Activated CD8-positive, alpha-beta T cell treated with anti-CD3 and anti-CD28 coated beads for 36 hours (primary cell): ENCODE data around the gene TMPO. TPM values are rescaled to one million over a fixed set of nuclear protein-coding genes. Genes with fewer than 3 reads are reported as not detected.
"Not testable (repeated sequence)": the region's sequence is repeated elsewhere in the genome, so short reads cannot be mapped to it uniquely, and the experiment has no call there.

Source experiments
- ATAC-seq: fragments of 200-7000 bp; cut with Tn5 transposase; one replicate; pipeline ENCODE4 v1.10.0; 2021; ENCODE audit warnings: mild to moderate bottlenecking, moderate library complexity
- CTCF ChIA-PET: fragments of 350-600 bp; sonication (Branson Sonifier 250); formaldehyde crosslinking; loops from one replicate; lab custom pipeline; 2021; ENCODE audit warnings: antibody characterized with exemption; lab: Charles Lee
- POLR2A ChIA-PET: fragments of 350-600 bp; sonication (Branson Sonifier 250); formaldehyde crosslinking; loops from one replicate; lab custom pipeline; 2021; ENCODE audit warnings: antibody characterized with exemption; lab: Charles Lee
- DNase-seq: peaks from one replicate; pipeline ENCODE4 v3.0.0-alpha.2; 2020
- H3K27ac Mint-ChIP-seq: one replicate; pipeline ENCODE4 v1.8.0; 2021; ENCODE audit warnings: mild to moderate bottlenecking, mixed read lengths
- H3K27me3 Mint-ChIP-seq: one replicate; pipeline ENCODE4 v1.8.0; 2021; ENCODE audit warnings: mixed read lengths
- H3K36me3 Mint-ChIP-seq: one replicate; pipeline ENCODE4 v1.8.0; 2021; ENCODE audit warnings: low read depth, mixed read lengths
- H3K4me1 Mint-ChIP-seq: one replicate; pipeline ENCODE4 v1.8.0; 2021; ENCODE audit warnings: low read depth, mixed read lengths
- H3K4me3 Mint-ChIP-seq: one replicate; pipeline ENCODE4 v1.8.0; 2021; ENCODE audit warnings: mild to moderate bottlenecking, moderate library complexity, mixed read lengths
- H3K9me3 Mint-ChIP-seq: one replicate; pipeline ENCODE4 v1.8.0; 2021; ENCODE audit warnings: mixed read lengths
- intact Hi-C: fragments of 100-400 bp; cut with micrococcal nuclease; formaldehyde crosslinking; loops from one replicate; pipeline ENCODE4 v1.10.0; 2022
- total RNA-seq, 2 experiments: library from RNA; stranded (reverse); gene quantifications; one replicate each; pipeline ENCODE4 v1.2.3, GENCODE V29; 2021
- TF ChIP-seq, protein P1 (sequence below): fragments of 200-600 bp; IDR thresholded peaks from one replicate; pipeline ENCODE4 v1.8.0; 2022; ENCODE audit warnings: antibody characterized with exemption, mild to moderate bottlenecking

TMPO gene
- total RNA-seq, 2 experiments from 2014 or later = 324 to 328 TPM

DNA sequence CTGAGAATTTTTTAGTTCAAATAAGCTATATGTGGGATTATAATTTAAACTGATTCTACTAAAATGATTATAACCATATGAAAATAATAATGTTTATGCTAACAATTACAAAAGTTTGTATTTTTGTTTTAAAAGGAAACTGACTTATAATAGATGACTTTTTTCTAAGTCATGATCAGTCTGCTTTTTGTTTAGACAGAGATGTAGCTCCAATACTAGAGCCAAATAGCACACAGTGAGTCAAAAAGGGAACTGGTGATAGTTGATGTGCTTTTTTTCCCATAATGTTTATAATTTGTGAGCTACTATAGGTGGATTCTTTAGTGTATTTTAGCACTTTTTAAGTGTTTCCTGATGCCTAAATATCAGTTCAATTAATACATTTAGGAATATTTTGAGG is 28.3 kb downstream of the TMPO start:
- intact Hi-C loops = no loop called here
- H3K27me3 Mint-ChIP-seq = no peaks in the 10 kb centered on the region
- TF ChIP-seq, protein P1, sequence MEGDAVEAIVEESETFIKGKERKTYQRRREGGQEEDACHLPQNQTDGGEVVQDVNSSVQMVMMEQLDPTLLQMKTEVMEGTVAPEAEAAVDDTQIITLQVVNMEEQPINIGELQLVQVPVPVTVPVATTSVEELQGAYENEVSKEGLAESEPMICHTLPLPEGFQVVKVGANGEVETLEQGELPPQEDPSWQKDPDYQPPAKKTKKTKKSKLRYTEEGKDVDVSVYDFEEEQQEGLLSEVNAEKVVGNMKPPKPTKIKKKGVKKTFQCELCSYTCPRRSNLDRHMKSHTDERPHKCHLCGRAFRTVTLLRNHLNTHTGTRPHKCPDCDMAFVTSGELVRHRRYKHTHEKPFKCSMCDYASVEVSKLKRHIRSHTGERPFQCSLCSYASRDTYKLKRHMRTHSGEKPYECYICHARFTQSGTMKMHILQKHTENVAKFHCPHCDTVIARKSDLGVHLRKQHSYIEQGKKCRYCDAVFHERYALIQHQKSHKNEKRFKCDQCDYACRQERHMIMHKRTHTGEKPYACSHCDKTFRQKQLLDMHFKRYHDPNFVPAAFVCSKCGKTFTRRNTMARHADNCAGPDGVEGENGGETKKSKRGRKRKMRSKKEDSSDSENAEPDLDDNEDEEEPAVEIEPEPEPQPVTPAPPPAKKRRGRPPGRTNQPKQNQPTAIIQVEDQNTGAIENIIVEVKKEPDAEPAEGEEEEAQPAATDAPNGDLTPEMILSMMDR = no peak
- H3K9me3 Mint-ChIP-seq = no peaks in the 10 kb centered on the region
- ChIA-PET POLR2A (interaction anchor here (2.4 kb wide), 1 partner anchor 22 kb away, joined by 5 read pairs; no protein-coding TSS in a partner anchor), CTCF (interaction anchor here (0.7 to 4.2 kb wide), 5 partner anchors 9 to 52 kb away, joined by 3 to 20 read pairs (median 5); no protein-coding TSS in a partner anchor)
- peaks cover 14% of the 10 kb centered on the region for H3K4me1 Mint-ChIP-seq
- no peak overlapping the region for H3K27ac Mint-ChIP-seq
- DNase-seq (no peak), ATAC-seq (no peak)
- peaks cover 52% of the 10 kb centered on the region for H3K36me3 Mint-ChIP-seq
- no peak overlapping the region for H3K4me3 Mint-ChIP-seq

DNA sequence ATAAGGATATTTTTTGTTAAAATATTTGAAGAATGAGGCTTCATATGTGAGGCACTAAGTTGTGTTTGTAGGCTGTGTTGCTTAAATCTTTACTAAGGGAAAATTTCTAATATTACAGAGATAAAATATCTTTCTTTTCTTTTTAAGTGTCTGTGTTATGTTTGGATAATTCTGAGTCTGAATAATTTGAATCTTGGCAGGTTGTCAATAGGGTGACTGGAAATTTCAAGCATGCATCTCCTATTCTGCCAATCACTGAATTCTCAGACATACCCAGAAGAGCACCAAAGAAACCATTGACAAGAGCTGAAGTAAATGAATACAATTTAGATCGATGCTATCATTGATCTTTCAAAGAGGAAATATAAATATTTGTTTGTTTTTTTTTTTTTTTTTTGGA is 29.4 kb downstream of the TMPO start:
- Mint-ChIP-seq H3K4me3 (no peak overlapping the region), H3K4me1 (peaks cover 14% of the 10 kb centered on the region), H3K27me3 (no peaks in the 10 kb centered on the region), H3K36me3 (peaks cover 57% of the 10 kb centered on the region), H3K9me3 (no peaks in the 10 kb centered on the region), H3K27ac (no peak overlapping the region)
- ChIA-PET POLR2A (interaction anchor here (2.4 kb wide), 1 partner anchor 23 kb away, joined by 5 read pairs; no protein-coding TSS in a partner anchor), CTCF (interaction anchor here (0.6 to 4.2 kb wide), 3 partner anchors 13 to 22 kb away, joined by 3 to 20 read pairs (median 11); no protein-coding TSS in a partner anchor)
- ATAC-seq = no peak
- no peak for DNase-seq
- TF ChIP-seq, protein P1 = no peak
- intact Hi-C loops = no loop called here

DNA sequence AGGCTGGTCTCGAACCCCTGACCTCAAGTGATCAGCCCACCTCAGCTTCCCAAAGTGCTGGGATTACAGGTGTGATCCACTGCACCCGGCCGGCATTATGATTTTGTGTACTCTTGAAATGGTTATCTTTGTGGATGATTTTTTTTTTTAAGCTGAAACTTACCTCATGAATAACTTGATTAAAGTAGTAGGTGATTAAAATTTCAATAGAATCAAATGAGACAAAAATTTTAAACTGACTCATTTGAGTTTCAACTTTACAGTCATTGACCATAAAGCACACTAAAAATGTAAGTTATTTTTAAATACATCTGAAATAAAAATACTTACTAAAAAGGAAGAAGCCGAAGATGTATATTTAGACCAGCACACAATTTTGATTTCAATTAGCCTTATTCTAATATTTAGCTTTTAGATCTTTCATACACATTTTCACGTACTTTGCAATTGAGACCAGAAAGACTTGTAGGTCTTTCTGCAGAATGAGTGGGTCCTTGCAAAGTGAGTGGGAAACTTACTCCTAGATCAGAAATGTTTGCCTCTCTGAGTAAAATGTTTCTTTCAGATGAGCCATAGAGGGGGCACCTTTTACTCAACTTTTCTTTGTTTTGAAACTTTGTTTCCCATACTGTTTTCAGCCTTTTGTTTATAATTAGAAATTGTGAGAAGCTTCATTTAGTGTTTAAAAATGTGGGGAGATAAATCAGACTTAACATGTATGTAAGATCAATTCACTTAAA is 34.2 kb downstream of the TMPO start:
- ATAC-seq (no peak), DNase-seq (no peak)
- H3K4me1 Mint-ChIP-seq = no peaks in the 10 kb centered on the region
- intact Hi-C loops = no loop called here
- H3K36me3 Mint-ChIP-seq = peaks cover 47% of the 10 kb centered on the region
- H3K9me3 Mint-ChIP-seq = no peaks in the 10 kb centered on the region
- no peak overlapping the region for H3K27ac Mint-ChIP-seq
- H3K4me3 Mint-ChIP-seq = no peak overlapping the region
- POLR2A ChIA-PET = interaction anchor here (1.7 kb wide), 1 partner anchor 26 kb away, joined by 5 read pairs; no protein-coding TSS in a partner anchor
- TF ChIP-seq, protein P1 = no peak
- H3K27me3 Mint-ChIP-seq = no peaks in the 10 kb centered on the region
- CTCF ChIA-PET = interaction anchor here (1.1 kb wide), 1 partner anchor 17 kb away, joined by 4 read pairs; no protein-coding TSS in a partner anchor

DNA sequence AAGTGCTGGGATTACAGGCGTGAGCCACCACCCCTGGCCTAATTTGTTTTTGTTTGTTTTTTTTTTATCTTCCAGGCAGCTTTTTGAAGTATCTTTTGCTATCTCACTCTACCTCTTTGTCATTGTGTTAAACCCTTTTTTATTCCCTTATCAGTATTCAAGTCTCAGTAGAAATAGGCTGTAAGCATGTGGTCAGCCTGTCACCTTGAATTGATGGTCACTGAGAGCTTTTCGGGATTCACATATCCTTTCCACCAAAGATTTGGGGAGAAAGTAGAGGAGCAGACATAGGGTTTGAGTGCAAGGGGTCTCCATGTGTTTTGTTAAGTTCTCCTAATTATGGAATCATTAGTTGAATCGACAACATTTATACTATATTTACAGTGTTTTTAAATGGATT is 36.4 kb downstream of the TMPO start:
- no peaks in the 10 kb centered on the region for H3K4me1 Mint-ChIP-seq
- H3K4me3 Mint-ChIP-seq = no peak overlapping the region
- ATAC-seq = no peak
- ChIA-PET CTCF (interaction anchor here (1.0 to 2.5 kb wide), 2 partner anchors 15 to 19 kb away, joined by 3 to 13 read pairs; no protein-coding TSS in a partner anchor), POLR2A (interaction anchor here (0.6 kb wide), 1 partner anchor 23 kb away, joined by 3 read pairs; no protein-coding TSS in a partner anchor)
- peaks cover 35% of the 10 kb centered on the region for H3K36me3 Mint-ChIP-seq
- intact Hi-C loops = no loop called here
- no peaks in the 10 kb centered on the region for H3K27me3 Mint-ChIP-seq
- H3K9me3 Mint-ChIP-seq = no peaks in the 10 kb centered on the region
- TF ChIP-seq, protein P1 = no peak
- DNase-seq = no peak
- H3K27ac Mint-ChIP-seq = no peak overlapping the region

DNA sequence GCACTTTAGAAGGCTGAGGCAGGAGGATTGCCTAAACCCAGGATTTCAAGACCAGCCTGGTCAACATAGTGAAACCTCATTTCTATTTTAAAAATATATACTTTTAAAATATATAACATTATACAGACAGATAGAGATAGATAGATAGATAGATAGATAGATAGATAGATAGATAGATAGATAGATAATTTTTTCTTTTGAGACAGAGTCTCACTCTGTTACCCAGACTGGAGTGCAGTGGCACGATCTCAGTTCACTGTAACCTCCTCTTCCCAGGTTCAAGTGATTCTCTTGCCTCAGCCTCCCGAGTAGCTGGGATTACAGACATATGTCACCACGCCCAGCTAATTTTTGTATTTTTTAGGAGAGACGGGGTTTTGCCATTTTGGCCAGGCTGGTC is 42.7 kb downstream of the TMPO start:
- ATAC-seq, H3K27me3 Mint-ChIP-seq, H3K27ac Mint-ChIP-seq, H3K4me1 Mint-ChIP-seq, DNase-seq, POLR2A ChIA-PET, H3K4me3 Mint-ChIP-seq, H3K9me3 Mint-ChIP-seq, H3K36me3 Mint-ChIP-seq: not testable (repeated sequence)
- CTCF ChIA-PET = interaction anchor here (1.0 kb wide), 1 partner anchor 28 kb away, joined by 3 read pairs; no protein-coding TSS in a partner anchor
- intact Hi-C loops = loop anchor here (1.0 kb wide), 1 partner anchor 8 kb away; no protein-coding TSS in a partner anchor
